B cell (primary cell): Measurements from ENCODE around the gene SNX17. TPM values are rescaled to one million over a fixed set of nuclear protein-coding genes. Genes with fewer than 3 reads are reported as not detected.

ENCODE experiments used
- ATAC-seq: fragments of 200-7000 bp; cut with Tn5 transposase; one replicate; pipeline ENCODE4 v1.10.0; 2021; ENCODE audit warnings: low read depth, mild to moderate bottlenecking, moderate number of reproducible peaks, moderate library complexity
- CTCF ChIA-PET: fragments of 350-600 bp; sonication (Branson Sonifier 250); formaldehyde crosslinking; loops from one replicate; lab custom pipeline; 2021; ENCODE audit warnings: antibody characterized with exemption, inconsistent platforms; lab: Charles Lee
- POLR2A ChIA-PET: fragments of 350-600 bp; sonication (Branson Sonifier 250); formaldehyde crosslinking; loops from one replicate; lab custom pipeline; 2021; ENCODE audit warnings: antibody characterized with exemption; lab: Charles Lee
- DNase-seq: peaks from one replicate; pipeline ENCODE4 v3.0.0; 2013
- H2AFZ ChIP-seq: 2 replicates; pipeline ENCODE4 v1.6.1; 2012; ENCODE audit warnings: mild to moderate bottlenecking, low read depth, low read length; ENCODE audit not compliant: insufficient read depth, poor library complexity, severe bottlenecking
- H3K27ac ChIP-seq, 2 donors: 1 replicate in 1 of 2; 2 replicates in 1 of 2; pipeline ENCODE4 v1.5.1; 2012 to 2013; ENCODE audit warnings: low read length in 2 of 2, mild to moderate bottlenecking in 2 of 2, moderate library complexity in 1 of 2
- H3K27me3 ChIP-seq, 4 experiments: fragments of 200-600 bp in 1 of 4; sonication (generic) in 1 of 4; replicated peaks in 1 of 4; 1 replicate in 2 of 4; 2 replicates in 2 of 4; pipeline versions ENCODE4 v1.6.1 to v1.7.0; 2013 to 2016; ENCODE audit warnings: low read length in 3 of 4, mild to moderate bottlenecking in 2 of 4, mixed read lengths in 1 of 4, moderate library complexity in 1 of 4; ENCODE audit not compliant: insufficient read depth in 4 of 4, control insufficient read depth in 3 of 4; ENCODE audit errors: control extremely low read depth in 1 of 4
- H3K36me3 ChIP-seq, 2 experiments: replicated peaks in 1 of 2; 1 replicate in 1 of 2; 2 replicates in 1 of 2; pipeline versions ENCODE4 v1.6.1 to v1.7.1; 2013; ENCODE audit warnings: low read length in 1 of 2; ENCODE audit not compliant: insufficient read depth in 2 of 2, control insufficient read depth in 1 of 2; ENCODE audit errors: control extremely low read depth in 1 of 2, extremely low read depth in 1 of 2
- H3K4me1 ChIP-seq, 2 donors: fragments of 200-600 bp in 1 of 2; sonication (generic) in 1 of 2; 1 replicate in 1 of 2; 2 replicates in 1 of 2; pipeline versions ENCODE4 v1.5.1 to v1.6.1; 2013 to 2017; ENCODE audit warnings: low read length in 2 of 2; ENCODE audit not compliant: control insufficient read depth in 2 of 2, insufficient read depth in 2 of 2
- H3K4me2 ChIP-seq: replicated peaks from 2 replicates; pipeline ENCODE3; 2012; ENCODE audit warnings: mild to moderate bottlenecking, low read depth, low read length; ENCODE audit not compliant: poor library complexity, severe bottlenecking
- H3K4me3 ChIP-seq, 5 experiments: fragments of 200-600 bp in 1 of 5; sonication (generic) in 1 of 5; 1 replicate in 3 of 5; 2 replicates in 2 of 5; pipeline versions ENCODE4 v1.5.1 to v1.7.0; 2011 to 2016; ENCODE audit warnings: low read length in 4 of 5, mild to moderate bottlenecking in 4 of 5, low read depth in 2 of 5, control low read depth in 1 of 5, moderate library complexity in 1 of 5; ENCODE audit not compliant: insufficient read depth in 1 of 5; ENCODE audit errors: control extremely low read depth in 1 of 5, extremely low read depth in 1 of 5
- H3K79me2 ChIP-seq: fragments of 200-600 bp; sonication (generic); one replicate; pipeline ENCODE4 v1.6.0; 2016; ENCODE audit warnings: low read length; ENCODE audit not compliant: control insufficient read depth, insufficient read depth
- H3K9ac ChIP-seq: fragments of 200-600 bp; sonication (generic); 2 replicates; pipeline ENCODE4 v1.6.1; 2017; ENCODE audit warnings: mild to moderate bottlenecking, low read length, moderate library complexity
- H3K9me3 ChIP-seq, 3 donors: one replicate each; pipeline versions ENCODE4 v1.6.1 to v1.7.1; 2013; ENCODE audit warnings: low read length in 2 of 3; ENCODE audit not compliant: control insufficient read depth in 2 of 3, insufficient read depth in 1 of 3; ENCODE audit errors: control extremely low read depth in 1 of 3
- H4K20me1 ChIP-seq: 2 replicates; pipeline ENCODE4 v1.6.0; 2012; ENCODE audit warnings: mild to moderate bottlenecking, low read length; ENCODE audit not compliant: insufficient read depth, control insufficient read depth, poor library complexity, severe bottlenecking
- H3K27ac Mint-ChIP-seq: one replicate; pipeline ENCODE4 v1.8.0; 2021; ENCODE audit warnings: mixed read lengths
- H3K27me3 Mint-ChIP-seq: one replicate; pipeline ENCODE4 v1.8.0; 2021; ENCODE audit warnings: mixed read lengths
- H3K4me1 Mint-ChIP-seq: one replicate; pipeline ENCODE4 v1.8.0; 2021; ENCODE audit warnings: mixed read lengths
- H3K4me3 Mint-ChIP-seq: one replicate; pipeline ENCODE4 v1.8.0; 2021; ENCODE audit warnings: mixed read lengths
- H3K9me3 Mint-ChIP-seq: one replicate; pipeline ENCODE4 v1.8.0; 2022; ENCODE audit warnings: mixed read lengths; ENCODE audit not compliant: insufficient read depth
- EZH2 ChIP-seq: IDR thresholded peaks from 2 replicates; pipeline ENCODE4 v1.6.1; 2012; ENCODE audit warnings: borderline replicate concordance, low read depth, mild to moderate bottlenecking, moderate library complexity, low read length; ENCODE audit not compliant: insufficient read depth, poor library complexity, severe bottlenecking
- whole genome bisulfite sequencing: methylation state at CpG from one replicate; pipeline ENCODE4 v1.1.5; 2013; ENCODE audit warnings: missing lambda C conversion rate; ENCODE audit not compliant: insufficient coverage; 5-methylcytosine and 5-hydroxymethylcytosine counted together
- intact Hi-C: fragments of 100-400 bp; cut with micrococcal nuclease; formaldehyde crosslinking; loops from one replicate; pipeline ENCODE4 v1.10.0; 2022
- polyA plus RNA-seq: library from polyadenylated mRNA; depleted of rRNA; stranded (reverse); fragments of >200 nt; gene quantifications from 2 replicates; pipeline ENCODE4 v1.2.3, GENCODE V29; 2012
- total RNA-seq, 2 donors: library from RNA; stranded (reverse); fragments of 120-200 nt in 1 of 2; gene quantifications; 1 replicate in 1 of 2; 2 replicates in 1 of 2; pipeline versions ENCODE4 v1.2.3 to v1.2.4, GENCODE V29; 2013 to 2022
- TF ChIP-seq, protein P1 (sequence below): fragments of 200-600 bp; IDR thresholded peaks from one replicate; pipeline ENCODE4 v1.8.0; 2022; ENCODE audit warnings: antibody characterized with exemption, mild to moderate bottlenecking

Gene SNX17
- total and polyA plus RNA-seq, 2 donors (not counting 1 experiment from before 2014, with no cell fraction given) = 103 to 158 TPM

DNA sequence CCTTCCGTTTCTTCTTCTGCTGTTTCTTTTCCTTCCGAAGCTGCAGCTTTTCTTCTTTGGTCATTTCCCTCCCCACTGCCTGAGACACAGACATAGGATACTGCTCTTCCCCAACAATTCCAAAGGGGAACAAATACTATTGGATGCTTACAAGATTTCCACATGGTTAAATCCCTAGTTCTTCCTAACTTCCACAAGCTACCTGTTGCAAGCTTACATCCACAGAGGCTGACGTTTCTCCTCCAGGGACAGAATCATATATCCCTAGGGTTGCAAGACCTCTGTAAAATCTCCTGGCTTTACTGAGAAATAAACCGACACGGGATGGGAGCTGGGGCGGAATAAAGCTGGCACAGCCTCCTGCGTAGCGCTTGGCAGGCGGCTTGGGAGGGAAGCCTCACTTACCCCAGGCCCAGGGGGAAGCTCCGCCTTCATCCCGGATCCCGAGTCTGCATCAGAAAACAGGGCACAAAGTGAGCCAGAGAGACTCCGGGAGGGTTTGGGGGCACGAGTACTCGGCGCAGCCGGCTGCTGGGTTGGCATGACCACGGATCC, 868 bp upstream of the SNX17 start:
- 1% methylated on average over 18 of the region's 18 CpGs for WGBS

More for the DNA sequence above, 868 bp upstream of the SNX17 start:
- Mint-ChIP-seq H3K27ac (peak overlapping the region; percentile 100), H3K27me3 (no peaks in the 10 kb centered on the region), H3K4me3 (peak overlapping the region; percentile 96), H3K4me1 (peaks cover 31% of the 10 kb centered on the region), H3K9me3 (no peaks in the 10 kb centered on the region)
- ChIA-PET POLR2A (interaction anchor here (1.1 to 4.2 kb wide), 3 partner anchors 9 to 40 kb away, joined by 3 to 34 read pairs (median 5); partner anchors contain the start of genes GTF3C2 and PPM1G), CTCF (interaction anchor here (0.8 to 3.9 kb wide), 10 partner anchors 9 to 68 kb away, joined by 3 to 14 read pairs (median 4); partner anchors contain the start of genes GTF3C2, NRBP1, PPM1G and ZNF513)
- Histone ChIP-seq H3K4me3 (peak overlapping the region; percentile 76 to 96 (median 87)), H3K4me1 (peaks cover 31 to 34% of the 10 kb centered on the region in 2 donors), H3K4me2 (peak overlapping the region; percentile 88), H2AFZ (peak overlapping the region; percentile 95), H3K36me3 (peaks cover 0 to 55% of the 10 kb centered on the region in 2 experiments), H3K27ac (peak overlapping the region; percentile 64 to 95), H3K9ac (peak overlapping the region; percentile 95), H4K20me1 (peaks cover 16% of the 10 kb centered on the region), H3K79me2 (peaks cover 64% of the 10 kb centered on the region), H3K27me3 (no peaks in the 10 kb centered on the region), H3K9me3 (no peaks in the 10 kb centered on the region)
- TF ChIP-seq, protein P1, sequence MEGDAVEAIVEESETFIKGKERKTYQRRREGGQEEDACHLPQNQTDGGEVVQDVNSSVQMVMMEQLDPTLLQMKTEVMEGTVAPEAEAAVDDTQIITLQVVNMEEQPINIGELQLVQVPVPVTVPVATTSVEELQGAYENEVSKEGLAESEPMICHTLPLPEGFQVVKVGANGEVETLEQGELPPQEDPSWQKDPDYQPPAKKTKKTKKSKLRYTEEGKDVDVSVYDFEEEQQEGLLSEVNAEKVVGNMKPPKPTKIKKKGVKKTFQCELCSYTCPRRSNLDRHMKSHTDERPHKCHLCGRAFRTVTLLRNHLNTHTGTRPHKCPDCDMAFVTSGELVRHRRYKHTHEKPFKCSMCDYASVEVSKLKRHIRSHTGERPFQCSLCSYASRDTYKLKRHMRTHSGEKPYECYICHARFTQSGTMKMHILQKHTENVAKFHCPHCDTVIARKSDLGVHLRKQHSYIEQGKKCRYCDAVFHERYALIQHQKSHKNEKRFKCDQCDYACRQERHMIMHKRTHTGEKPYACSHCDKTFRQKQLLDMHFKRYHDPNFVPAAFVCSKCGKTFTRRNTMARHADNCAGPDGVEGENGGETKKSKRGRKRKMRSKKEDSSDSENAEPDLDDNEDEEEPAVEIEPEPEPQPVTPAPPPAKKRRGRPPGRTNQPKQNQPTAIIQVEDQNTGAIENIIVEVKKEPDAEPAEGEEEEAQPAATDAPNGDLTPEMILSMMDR = no peak
- no peak for TF ChIP-seq EZH2
- intact Hi-C loops = loop anchor here (1.0 to 2.0 kb wide), 14 partner anchors 11 to 318 kb away; partner anchors contain the start of genes AGBL5, ATRAID, CAD and CCDC121
- ATAC-seq (no peak), DNase-seq (no peak)
